Measurements from ENCODE around the gene JAML. TPM values are rescaled to one million over a fixed set of nuclear protein-coding genes. Genes with fewer than 3 reads are reported as not detected.

Gene JAML
- total and polyA plus RNA-seq, 2 of the 13 experiments (the other 11 are each of a cell fraction or from before 2014, with no cell fraction given): 2.0 to 3.3 TPM

DNA sequence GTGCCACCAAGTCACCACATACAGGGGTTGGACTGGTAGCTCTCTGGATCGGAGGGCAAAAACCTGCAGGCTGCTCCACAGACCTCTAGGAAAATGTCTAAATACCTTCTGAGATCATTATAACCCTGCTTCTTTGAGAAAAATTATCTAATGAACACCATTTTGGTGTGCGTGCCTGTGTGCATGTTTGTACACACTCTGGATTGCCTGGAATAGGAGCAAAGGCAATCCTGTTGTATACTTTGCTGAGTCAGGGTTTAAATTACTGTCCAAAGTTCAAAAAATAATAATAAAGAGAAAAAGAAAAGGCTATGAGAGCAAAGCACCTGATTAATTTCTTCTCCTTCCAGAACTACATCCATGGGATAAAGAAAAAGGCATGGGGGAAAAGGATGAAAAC lies 11.0 kb downstream of the JAML start (continued):
- no peak for TF ChIP-seq RERE (CRISPR knock-in tag; IDR thresholded peaks at IDR 0.05; ENCODE audit: low read depth)
- no peak for TF ChIP-seq ZNF160 (CRISPR knock-in tag; IDR thresholded peaks at IDR 0.05)
- peak; percentile 68 for TF ChIP-seq FOXA3 (CRISPR knock-in tag; IDR thresholded peaks at IDR 0.05)
- TF ChIP-seq TOPORS (CRISPR knock-in tag; IDR thresholded peaks at IDR 0.05): no peak
- TF ChIP-seq PPARG (CRISPR knock-in tag; conservative IDR thresholded peaks at IDR 0.05): peak; percentile 90
- TF ChIP-seq RBFOX2 (IDR thresholded peaks at IDR 0.05; ENCODE audit: low read depth, low read length): no peak
- TF ChIP-seq ZNF337 (CRISPR knock-in tag; IDR thresholded peaks at IDR 0.05; ENCODE audit: borderline replicate concordance, low read depth): no peak
- no peak for TF ChIP-seq ZNF720 (CRISPR knock-in tag; IDR thresholded peaks at IDR 0.05)
- TF ChIP-seq HNRNPH1 (optimal IDR thresholded peaks at IDR 0.05; ENCODE audit: low read depth, low read length): no peak
- no peak for TF ChIP-seq HNF1B (CRISPR knock-in tag; IDR thresholded peaks at IDR 0.05)
- TF ChIP-seq ZNF446 (CRISPR knock-in tag; IDR thresholded peaks at IDR 0.05): no peak
- TF ChIP-seq ZNF644 (CRISPR knock-in tag; IDR thresholded peaks at IDR 0.05; ENCODE audit: low read depth): 0 out of 2 replicates have a peak, but pooled peaks have one; percentile 30
- no peak; the same call in 1 of the 2 replicates for TF ChIP-seq HDAC1 (CRISPR knock-in tag; IDR thresholded peaks at IDR 0.05)
- TF ChIP-seq CREB1 (IDR thresholded peaks at IDR 0.05): no peak
- TF ChIP-seq CREB1 (CRISPR knock-in tag; IDR thresholded peaks at IDR 0.05): 0 out of 2 replicates have a peak, but pooled peaks have one; percentile 13
- TF ChIP-seq TBX2 (CRISPR knock-in tag; IDR thresholded peaks at IDR 0.05; ENCODE audit: borderline replicate concordance): no peak
- TF ChIP-seq SAP130 (CRISPR knock-in tag; IDR thresholded peaks at IDR 0.05; ENCODE audit: low read depth): 0 out of 2 replicates have a peak, but pooled peaks have one; percentile 29
- TF ChIP-seq BRD4 (CRISPR knock-in tag; IDR thresholded peaks at IDR 0.05): 0 out of 2 replicates have a peak, but pooled peaks have one; percentile 38
- TF ChIP-seq HNF4A (CRISPR knock-in tag; IDR thresholded peaks at IDR 0.05): peak; percentile 67
- TF ChIP-seq MZF1 (CRISPR knock-in tag; IDR thresholded peaks at IDR 0.05; ENCODE audit: borderline replicate concordance): no peak
- no peak for TF ChIP-seq FOXA1 (IDR thresholded peaks at IDR 0.05)
- 0 out of 2 replicates have a peak, but pooled peaks have one; percentile 15 for TF ChIP-seq FOXA1 (CRISPR knock-in tag; IDR thresholded peaks at IDR 0.05)
- TF ChIP-seq ARID5B (CRISPR knock-in tag; IDR thresholded peaks at IDR 0.05): peak; percentile 50; the same call in 1 of the 2 replicates
